AG09319 (cell line): ENCODE data around the gene CD83.
A peak's percentile ranks its signal among the peaks of the same experiment; 100 is the strongest.

Experiments used
- DNase-seq: peaks from one replicate; pipeline ENCODE4 v3.0.0-alpha.2; 2010; ENCODE audit warnings: low read depth; ENCODE audit errors: extremely low read depth
- TF ChIP-seq, protein P1 (sequence below): IDR thresholded peaks from 2 replicates; pipeline ENCODE4 v1.5.1; 2011; ENCODE audit warnings: low read depth, mild to moderate bottlenecking, inconsistent platforms, low read length, moderate library complexity

CD83 gene

DNA sequence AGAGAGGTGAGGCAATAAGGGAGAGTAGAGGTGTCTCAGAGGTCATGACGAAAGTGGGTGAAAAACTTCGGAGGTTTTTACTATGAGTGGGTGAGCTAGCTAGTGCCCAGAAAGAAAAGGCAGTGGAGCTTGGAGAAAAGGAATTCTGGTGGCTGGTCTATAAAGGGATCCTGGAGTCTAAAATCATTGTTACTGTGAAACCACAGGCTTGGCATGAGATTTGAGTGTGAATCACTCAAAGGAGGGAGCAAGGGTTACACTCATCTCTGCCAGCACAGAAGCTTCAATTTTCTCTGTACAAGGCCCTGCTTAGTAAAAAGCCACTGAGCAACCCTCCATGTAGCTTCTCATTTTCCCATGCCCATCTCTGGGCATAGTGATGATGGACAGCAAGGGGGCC, 47.5 kb downstream of the CD83 start:
- TF ChIP-seq, protein P1, sequence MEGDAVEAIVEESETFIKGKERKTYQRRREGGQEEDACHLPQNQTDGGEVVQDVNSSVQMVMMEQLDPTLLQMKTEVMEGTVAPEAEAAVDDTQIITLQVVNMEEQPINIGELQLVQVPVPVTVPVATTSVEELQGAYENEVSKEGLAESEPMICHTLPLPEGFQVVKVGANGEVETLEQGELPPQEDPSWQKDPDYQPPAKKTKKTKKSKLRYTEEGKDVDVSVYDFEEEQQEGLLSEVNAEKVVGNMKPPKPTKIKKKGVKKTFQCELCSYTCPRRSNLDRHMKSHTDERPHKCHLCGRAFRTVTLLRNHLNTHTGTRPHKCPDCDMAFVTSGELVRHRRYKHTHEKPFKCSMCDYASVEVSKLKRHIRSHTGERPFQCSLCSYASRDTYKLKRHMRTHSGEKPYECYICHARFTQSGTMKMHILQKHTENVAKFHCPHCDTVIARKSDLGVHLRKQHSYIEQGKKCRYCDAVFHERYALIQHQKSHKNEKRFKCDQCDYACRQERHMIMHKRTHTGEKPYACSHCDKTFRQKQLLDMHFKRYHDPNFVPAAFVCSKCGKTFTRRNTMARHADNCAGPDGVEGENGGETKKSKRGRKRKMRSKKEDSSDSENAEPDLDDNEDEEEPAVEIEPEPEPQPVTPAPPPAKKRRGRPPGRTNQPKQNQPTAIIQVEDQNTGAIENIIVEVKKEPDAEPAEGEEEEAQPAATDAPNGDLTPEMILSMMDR = no peak
- DNase-seq = peak; percentile 12

DNA sequence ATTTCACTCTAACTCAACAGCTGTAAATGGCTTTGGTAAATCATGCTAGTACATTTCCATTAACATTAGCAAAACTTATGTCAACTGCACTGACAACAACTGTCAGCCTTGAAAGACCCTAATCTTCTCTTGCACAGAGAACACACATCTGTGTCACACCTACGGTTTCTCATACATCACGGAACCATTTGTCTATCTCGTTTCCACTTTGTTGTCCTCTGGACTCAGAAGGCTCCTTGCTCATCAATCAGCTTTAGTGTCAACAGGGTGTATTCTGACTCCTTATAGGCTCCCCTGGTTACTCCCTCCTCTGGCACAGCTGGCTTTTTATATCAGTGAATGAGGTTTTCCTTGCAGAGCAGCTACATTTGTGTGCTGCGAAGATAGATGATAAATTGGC, 49.3 kb downstream of the CD83 start:
- TF ChIP-seq, protein P1 = no peak
- no peak for DNase-seq

DNA sequence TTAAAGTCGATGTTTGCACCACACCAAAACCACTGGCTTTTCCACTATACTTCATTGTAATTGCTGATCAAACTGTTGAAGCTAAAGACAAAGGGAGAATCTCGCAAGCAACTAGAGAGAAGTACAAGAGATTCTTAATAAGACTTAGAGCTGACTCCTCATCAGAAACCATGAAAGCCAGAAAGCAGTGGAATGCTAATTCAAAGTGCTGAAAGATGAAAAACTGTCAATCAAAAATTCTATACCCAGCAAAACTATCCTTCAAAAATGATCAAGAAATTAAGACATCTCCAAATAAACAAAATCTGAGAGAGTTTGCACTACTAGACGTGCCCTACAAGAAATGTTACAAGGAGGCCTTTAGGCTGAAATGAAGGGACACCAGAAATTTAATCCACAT, 52.6 kb downstream of the CD83 start:
- no peak for DNase-seq
- TF ChIP-seq, protein P1 = no peak

DNA sequence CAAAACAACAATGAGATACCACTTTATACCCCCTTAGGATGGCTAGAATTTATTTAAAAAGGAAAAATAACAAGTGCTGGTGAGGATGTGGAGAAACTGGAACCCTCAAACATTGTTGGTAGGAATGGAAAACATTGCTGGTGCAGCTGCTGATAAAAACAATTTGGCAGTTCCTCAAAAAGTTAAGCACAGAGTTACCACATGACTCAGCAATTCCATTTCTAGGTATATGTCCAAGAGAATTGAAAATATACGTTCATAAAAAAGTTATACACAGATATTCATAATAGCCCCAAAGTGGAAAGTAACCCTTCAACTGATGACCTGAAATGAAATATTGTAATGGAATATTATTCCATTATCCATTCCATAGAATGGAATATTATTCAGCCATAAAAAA, 55.0 kb downstream of the CD83 start:
- TF ChIP-seq, protein P1 = no peak
- DNase-seq = no peak

DNA sequence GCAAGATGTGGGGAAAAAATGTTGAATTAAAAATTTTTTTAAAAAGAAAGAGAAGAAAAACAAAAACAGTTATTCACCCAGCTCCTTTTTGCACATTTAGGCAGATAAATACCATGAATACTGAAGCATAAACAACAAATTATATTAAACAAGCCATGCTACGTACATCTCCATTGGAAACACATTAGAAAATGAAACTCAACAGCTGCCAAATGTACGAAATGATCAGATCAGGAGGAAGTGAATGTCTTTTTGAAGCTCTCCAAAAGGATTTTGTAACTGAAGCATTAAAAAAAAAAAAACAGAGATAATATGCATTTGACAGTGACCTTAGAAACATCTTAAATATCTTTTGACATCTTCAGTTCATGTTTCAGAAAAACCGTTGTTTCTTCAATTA, 56.7 kb downstream of the CD83 start:
- DNase-seq = no peak
- TF ChIP-seq, protein P1 = no peak

DNA sequence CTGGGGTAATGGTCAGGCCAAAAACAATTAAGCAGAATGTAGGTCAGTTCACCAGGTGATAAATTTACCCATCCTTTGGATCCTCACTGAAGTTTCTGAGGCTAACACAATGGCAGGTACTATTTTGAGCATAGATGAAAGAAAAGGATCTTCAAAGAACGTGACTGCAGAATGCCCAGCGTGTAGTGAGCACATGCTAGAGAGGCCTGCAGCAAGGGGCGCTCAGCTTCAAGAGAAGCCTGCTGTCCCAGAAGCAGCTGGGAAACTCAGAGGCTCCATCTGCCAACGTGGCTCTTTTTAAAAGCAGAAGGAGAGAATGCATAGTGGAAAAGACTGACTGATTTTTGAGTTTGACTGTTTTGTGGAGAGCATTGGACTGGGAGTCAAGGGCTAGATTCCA, 57.4 kb downstream of the CD83 start:
- TF ChIP-seq, protein P1 = no peak
- DNase-seq = no peak

DNA sequence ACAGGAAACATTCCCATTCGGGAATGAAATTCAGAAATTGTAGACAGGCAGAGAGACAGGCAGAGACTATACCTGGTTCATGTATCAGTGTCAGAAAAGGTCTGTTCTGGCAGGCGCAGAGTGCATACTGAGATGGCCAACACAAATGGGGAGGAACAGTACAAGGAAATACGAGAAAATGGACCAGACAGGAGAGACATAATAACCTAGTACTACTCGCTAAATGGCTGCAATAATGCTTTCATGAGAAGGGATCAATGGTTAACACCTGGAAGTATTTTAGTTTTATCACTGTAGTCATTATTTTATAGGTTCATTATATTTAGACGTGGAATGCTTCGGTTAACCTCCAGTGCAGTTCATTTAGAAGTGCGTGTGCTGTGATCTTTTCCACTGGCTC, 58.9 kb downstream of the CD83 start:
- TF ChIP-seq, protein P1 = no peak

More for the DNA sequence above, 58.9 kb downstream of the CD83 start:
- DNase-seq = no peak
